HG03280 (cell line): ENCODE data around the gene SYMPK.

Experiments used
- ATAC-seq: cut with Tn5 transposase; IDR thresholded peaks from one replicate; pipeline ENCODE4 v1.9.1; 2021; ENCODE audit warnings: mild to moderate bottlenecking, moderate library complexity; ENCODE audit not compliant: unreplicated experiment

The SYMPK gene

DNA sequence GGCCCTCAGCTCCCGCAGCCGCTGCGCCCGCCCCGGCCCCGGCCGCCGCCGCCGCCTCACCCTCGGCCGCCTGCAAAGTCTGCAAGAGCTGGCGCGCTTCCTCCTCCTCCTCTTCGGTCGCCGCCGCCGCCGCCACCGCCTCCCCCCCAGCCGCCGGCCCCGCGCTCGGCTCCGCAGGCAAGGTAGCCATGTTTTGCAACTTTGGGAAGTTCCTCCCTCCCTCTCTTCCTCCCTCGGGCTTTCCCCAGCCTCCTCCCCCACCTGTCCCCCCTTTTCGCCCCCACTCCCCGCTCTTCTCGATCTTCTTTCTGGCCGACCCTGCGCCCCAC, 94.3 kb downstream of the SYMPK start:
- ATAC-seq = no peak

DNA sequence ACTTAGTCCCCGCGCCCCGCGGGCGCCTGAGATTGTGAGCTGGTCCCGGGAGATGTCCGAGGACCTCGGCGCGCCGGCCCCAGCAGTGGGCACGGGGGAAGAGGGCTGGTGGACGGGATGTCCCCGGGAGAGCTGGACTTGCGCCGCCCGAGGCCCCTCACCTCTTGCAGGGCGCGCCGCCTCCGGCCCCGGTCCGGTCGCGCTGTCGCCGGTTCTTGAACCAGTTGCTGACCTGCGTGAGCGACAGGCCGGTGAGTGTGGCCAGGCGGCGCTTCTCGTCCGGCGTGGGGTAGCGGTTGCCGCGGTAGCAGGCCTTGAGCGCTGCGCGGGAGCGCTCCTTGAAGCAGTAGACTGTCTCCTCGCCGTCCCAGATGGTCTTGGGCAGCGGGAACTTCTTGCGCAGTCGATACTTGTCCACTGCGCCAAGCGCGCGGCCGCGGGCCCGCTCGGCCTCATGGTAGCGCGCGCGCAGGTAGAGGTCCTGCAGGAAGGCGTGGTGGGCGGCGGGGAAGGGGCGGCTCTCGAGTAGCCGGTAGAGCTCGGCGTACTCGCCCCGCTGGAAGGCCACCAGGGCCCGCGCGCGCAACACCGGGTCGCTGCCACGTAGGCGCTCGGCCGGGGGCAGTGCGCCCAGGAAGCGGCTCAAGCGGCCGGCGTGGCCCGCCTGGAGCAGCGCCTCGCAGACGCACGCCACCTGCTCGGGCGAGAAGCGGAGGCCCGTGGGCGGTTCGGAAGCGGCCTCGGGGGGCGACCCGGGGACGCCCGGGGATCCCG, 94.9 kb downstream of the SYMPK start:
- no peak for ATAC-seq

DNA sequence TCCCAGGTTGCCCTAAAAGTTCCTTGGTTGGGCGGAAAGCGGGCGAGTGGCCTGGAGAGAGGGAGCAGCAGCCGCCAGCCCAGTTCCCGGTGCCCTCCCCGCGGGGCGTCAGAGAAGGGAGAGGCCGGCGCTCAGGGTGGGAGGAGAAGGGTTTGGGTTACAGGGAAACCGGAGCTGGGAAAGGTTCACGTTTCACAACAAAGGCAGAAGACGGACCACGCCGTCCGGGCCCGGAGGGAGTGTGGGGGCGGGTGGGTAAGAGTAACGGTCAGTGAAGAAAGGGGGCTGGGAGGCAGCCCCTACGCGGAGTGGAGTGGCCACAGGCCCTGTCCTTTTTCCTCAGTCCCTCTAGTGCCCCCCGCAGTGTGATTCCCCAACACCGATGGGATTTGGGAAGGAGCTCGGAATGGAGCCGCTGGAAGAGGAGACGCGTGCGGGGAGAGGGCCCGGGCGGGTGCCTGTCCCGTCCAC, 95.5 kb downstream of the SYMPK start:
- ATAC-seq = no peak

DNA sequence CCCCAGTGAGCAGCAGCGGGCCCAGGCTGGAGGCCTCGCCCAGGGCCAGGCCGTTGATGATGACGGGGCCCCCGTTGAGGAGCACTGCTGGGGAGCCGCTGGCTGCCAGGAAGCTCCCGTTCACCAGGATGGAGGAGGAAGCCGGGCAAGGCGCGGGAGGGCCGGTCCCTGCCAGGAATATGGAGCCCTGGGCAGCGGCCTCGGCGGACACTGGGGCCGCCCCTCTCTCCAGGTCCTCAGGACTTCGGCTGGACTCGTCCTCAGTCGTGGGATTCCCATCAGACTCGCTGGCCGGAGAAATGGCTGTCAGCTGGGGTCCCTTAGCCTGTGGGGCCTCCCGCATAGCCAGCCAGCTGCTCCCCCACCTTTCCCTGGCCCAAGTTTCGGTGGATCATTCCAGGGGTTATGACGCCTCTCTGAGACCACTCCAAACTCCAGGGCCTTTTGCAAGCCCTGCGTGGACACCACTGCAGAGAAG, 96.0 kb downstream of the SYMPK start:
- ATAC-seq = no peak

DNA sequence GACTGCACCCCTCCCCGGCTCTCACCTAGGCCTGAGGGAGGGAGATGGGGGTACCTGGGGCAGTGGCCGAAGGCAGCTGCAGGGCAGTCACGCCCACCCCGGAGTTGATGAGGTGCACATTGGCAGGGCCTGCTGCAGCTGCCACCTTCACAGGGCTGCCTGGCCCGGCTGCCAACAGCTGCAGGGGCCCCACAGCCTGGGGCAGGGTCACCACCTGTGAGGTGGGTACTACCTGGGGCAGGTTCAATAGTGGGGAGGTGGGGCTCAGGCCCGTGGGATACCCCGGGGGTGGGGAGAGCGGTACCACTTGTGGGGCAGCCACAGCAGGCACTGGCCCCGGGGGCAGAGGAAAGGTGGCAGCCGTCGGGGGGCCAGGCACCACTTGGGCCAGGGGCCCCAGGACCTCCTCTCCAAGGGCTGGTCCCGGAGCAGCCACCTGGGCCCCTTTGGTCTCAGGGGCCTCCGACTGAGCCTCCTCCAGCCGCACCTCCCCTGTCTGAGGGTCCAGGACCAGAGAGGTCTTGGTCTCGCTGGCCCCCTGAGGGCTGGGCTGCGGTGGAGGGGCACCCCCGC, 96.6 kb downstream of the SYMPK start:
- no peak for ATAC-seq

DNA sequence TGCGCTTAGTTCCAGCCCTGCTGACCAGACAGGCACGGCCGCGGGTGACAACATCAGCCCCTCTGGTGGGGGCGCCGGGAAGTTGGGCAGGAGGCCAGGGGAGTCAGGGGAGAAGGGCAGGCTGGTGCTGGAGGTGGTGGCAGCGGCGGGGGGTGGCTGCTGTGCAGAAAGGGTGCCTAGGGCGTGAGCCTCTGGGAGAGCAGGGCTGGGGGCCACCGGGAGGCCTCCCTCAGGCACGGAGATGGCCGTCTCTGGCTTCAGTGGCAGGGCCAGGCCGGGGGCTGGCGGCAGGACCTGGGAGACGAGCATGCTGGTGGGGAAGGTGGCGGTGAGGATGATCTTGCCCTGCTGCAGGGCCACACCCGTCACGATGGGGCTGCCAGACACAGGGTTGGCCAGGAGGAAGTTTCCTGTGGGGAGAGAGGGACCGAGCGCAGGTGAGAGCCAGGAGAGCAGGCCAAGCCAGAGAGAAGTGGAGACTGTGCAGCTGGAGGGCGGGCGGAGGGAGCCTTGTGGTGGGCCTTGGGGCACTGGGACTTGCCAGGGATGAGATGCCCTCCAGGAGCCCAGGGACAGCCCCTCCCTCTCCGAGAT, 97.1 kb downstream of the SYMPK start:
- ATAC-seq = no peak
